Coronary artery (tissue), 2 donors: ENCODE measurements around the gene WDFY4.

Source experiments
- DNase-seq: peaks from one replicate; pipeline ENCODE4 v3.0.0-alpha.2; 2017; ENCODE audit warnings: low spot score
- H3K27ac ChIP-seq, 2 donors: fragments of 200-600 bp; sonication (generic); one replicate each; pipeline ENCODE4 v1.5.1; 2016 to 2019
- H3K4me3 ChIP-seq: fragments of 200-600 bp; sonication (generic); 2 replicates; pipeline ENCODE4 v1.5.1; 2016; ENCODE audit warnings: mild to moderate bottlenecking, moderate library complexity
- CTCF ChIP-seq: fragments of 200-600 bp; sonication (generic); IDR thresholded peaks from one replicate; pipeline ENCODE4 v1.5.1; 2019; ENCODE audit warnings: antibody characterized with exemption

WDFY4 gene

GRCh38 chr10:48692748-48693147, 8.1 kb downstream of the WDFY4 start:
- Histone ChIP-seq H3K4me3 (no peak overlapping the region), H3K27ac (no peak overlapping the region)
- TF ChIP-seq CTCF, result no peak
- DNase-seq, result no peak

DNA sequence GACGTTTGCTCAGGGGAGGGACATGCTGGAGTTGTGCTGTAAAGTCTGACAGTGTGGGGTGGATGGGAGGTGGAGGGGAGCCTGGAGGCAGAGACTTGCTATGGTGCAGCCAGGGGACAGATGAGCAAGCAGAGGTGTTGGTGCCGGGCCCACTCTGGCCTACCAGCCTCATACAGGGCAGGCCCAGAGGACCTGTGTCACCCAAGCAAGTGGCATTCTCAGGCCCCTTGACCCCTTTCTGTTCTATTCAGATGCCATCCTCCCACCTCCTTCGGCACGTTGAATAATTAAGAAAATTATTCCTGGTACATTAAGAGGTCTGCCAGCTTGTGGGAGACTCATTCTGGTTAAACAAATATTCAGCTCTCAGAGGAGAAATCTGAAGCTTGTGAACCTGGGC, 8.5 kb downstream of the WDFY4 start:
- no peak for DNase-seq
- Histone ChIP-seq H3K27ac (no peak overlapping the region), H3K4me3 (no peak overlapping the region)
- no peak for TF ChIP-seq CTCF

DNA sequence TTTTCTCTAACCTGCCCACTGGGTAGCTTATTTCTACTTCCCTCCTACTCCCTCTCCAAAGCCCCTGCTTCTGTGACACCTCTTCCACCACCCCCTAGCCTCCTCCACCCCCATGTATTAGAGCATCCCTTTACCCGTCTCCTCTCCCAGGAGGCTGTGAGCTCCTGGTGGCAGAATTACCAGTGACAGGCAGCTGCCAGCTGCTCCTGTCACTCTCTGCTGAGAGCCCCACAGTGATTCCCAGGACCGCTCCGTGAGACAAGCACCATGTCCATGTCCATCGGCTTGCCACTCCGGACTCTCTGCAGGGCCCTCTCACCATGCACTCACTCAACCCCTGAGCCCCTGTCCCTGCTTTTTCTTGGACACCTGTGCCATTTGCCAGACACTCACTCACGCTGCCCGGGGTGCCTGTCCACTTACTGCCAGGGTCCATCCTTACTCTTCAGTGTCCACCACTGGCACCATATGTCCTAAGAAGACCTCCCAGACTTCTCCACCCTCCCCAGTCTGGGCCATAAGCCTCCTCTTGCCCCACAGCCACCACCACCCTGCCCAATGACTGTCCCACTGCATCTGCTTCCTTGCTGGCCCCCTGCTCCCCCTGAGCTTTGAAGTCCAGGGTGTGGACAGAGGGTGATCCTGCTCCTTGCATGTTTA, 9.8 kb downstream of the WDFY4 start:
- no peak for DNase-seq
- no peak overlapping the region for H3K4me3 ChIP-seq
- no peak for TF ChIP-seq CTCF
- no peak overlapping the region for H3K27ac ChIP-seq

DNA sequence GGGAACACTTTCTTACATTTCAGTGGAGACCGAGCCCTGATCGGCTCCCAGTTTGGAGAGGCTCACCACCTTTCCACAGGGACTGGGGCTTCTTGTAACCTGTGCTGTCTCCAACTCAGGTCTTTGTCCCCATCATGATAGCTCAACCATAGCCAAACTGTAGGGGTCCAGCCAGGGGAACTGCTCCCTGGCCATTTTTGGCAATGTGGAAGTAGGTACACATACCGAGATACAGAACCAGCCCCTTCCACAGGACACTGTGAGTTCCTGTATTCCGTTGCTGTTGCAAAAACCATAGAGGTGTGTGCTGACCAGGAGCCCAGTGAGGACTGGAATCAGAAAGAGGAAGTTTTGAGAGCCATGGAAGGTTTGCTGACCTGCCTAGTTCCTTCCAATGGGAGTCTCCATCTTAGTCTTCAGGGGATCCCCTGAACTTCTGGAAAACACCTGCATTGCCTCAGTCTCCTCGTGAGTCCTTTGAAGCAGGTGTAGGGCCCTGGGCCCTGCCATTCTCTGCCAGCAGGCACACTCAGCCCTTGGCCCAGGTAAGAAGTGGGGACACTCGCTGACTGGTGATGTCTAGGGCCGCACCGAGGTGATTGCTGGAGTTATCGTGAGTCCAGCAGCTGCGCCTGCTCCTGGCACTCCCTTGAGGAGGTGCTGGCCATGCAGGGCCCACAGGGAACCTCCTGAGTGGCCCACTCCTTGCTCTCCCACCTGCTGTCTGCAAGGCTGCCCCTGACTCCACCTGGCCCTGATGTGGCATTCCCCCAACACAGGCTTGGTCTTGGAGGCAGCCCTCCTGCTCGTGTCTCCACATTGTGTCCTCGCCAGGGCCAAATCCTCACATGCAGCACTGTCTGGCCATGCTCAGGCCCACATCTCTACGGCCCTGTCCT, 11.2 kb downstream of the WDFY4 start:
- Histone ChIP-seq H3K27ac (no peak overlapping the region), H3K4me3 (no peak overlapping the region)
- TF ChIP-seq CTCF, result no peak
- no peak for DNase-seq

DNA sequence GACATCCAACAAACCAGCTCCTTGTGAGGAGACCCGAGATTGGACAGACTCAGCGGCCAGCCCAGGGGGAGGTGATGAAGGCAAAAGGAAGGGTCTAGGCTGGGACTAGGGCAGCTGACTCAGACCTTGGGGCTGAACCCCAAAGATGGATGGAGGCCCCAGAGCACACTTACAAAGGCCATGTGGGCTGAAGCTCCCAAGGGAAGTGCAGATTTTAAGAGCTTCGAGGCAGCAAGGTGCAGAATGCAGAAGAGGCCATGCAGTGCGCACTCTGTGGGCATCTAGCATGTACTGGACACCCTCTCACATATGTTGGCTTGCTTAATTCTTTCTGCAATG, 11.8 kb downstream of the WDFY4 start:
- no peak for TF ChIP-seq CTCF
- DNase-seq, result no peak
- no peak overlapping the region for H3K27ac ChIP-seq
- H3K4me3 ChIP-seq, result no peak overlapping the region

DNA sequence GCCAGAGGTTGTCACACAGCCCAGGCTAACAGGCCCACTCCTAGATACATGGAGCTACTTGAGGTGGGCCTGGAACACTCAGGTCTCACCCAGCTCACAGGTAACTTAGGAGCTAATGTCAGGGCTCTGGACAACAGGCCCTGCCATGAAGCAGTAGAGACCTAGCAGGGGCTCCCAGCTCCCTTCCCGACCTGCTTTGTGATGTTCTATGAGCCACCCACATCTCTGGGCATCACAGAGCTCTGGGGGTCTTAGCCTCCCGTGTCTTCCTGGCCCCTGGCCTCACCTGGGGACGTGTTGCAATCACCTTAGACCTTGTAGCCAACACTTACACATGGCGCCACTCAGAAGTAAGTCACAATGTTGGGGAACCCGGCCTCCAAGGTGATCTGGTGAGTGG, 12.4 kb downstream of the WDFY4 start:
- TF ChIP-seq CTCF, result no peak
- Histone ChIP-seq H3K4me3 (no peak overlapping the region), H3K27ac (no peak overlapping the region)
- no peak for DNase-seq
